Duodenal mucosa (tissue), 2 donors: Measurements from ENCODE around the gene TGM6.

Source experiments
- H3K27ac ChIP-seq: one replicate; pipeline ENCODE4 v1.7.0; 2013; ENCODE audit warnings: low read depth, low read length
- H3K27me3 ChIP-seq, 2 donors: one replicate each; pipeline ENCODE4 v1.7.0; 2013; ENCODE audit warnings: low read length in 2 of 2, control low read depth in 1 of 2; ENCODE audit not compliant: insufficient read depth in 2 of 2, control insufficient read depth in 1 of 2
- H3K36me3 ChIP-seq, 2 donors: one replicate each; pipeline ENCODE4 v1.7.0; 2013; ENCODE audit warnings: low read length in 2 of 2, control low read depth in 1 of 2; ENCODE audit not compliant: insufficient read depth in 2 of 2, control insufficient read depth in 1 of 2
- H3K4me1 ChIP-seq, 2 donors: one replicate each; pipeline ENCODE4 v1.7.0; 2013; ENCODE audit warnings: low read length in 2 of 2, control low read depth in 1 of 2; ENCODE audit not compliant: insufficient read depth in 2 of 2, control insufficient read depth in 1 of 2
- H3K4me3 ChIP-seq, 2 donors: one replicate each; pipeline ENCODE4 v1.7.0; 2013; ENCODE audit warnings: low read length in 2 of 2, low read depth in 1 of 2
- H3K9ac ChIP-seq, 2 donors: one replicate each; pipeline ENCODE4 v1.7.0; 2013; ENCODE audit warnings: low read length in 2 of 2, low read depth in 1 of 2
- H3K9me3 ChIP-seq, 2 donors: one replicate each; pipeline ENCODE4 v1.7.0; 2013; ENCODE audit warnings: low read length in 2 of 2, control low read depth in 1 of 2; ENCODE audit not compliant: control insufficient read depth in 1 of 2

TGM6 gene

GRCh38 chr20:2396241-2396814 is 15.6 kb downstream of the TGM6 start:
- Histone ChIP-seq H3K27ac (no peak overlapping the region), H3K9ac (no peak overlapping the region), H3K9me3 (peaks cover 2 to 8% of the 10 kb centered on the region in 2 donors), H3K27me3 (no peaks in the 10 kb centered on the region), H3K36me3 (peaks cover 0 to 4% of the 10 kb centered on the region in 2 donors), H3K4me3 (no peak overlapping the region), H3K4me1 (no peaks in the 10 kb centered on the region)

- Histone ChIP-seq H3K27ac (no peak overlapping the region), H3K27me3 (no peaks in the 10 kb centered on the region), H3K4me3 (no peak overlapping the region), H3K9me3 (peaks cover 2 to 8% of the 10 kb centered on the region in 2 donors), H3K36me3 (peaks cover 0 to 4% of the 10 kb centered on the region in 2 donors), H3K4me1 (no peaks in the 10 kb centered on the region), H3K9ac (no peak overlapping the region)
These were observed 16.4 kb downstream of the TGM6 start for GRCh38 chr20:2397091-2397490.

GRCh38 chr20:2397595-2398145 is 17.0 kb downstream of the TGM6 start:
- H3K4me1 ChIP-seq, result no peaks in the 10 kb centered on the region
- H3K4me3 ChIP-seq, result no peak overlapping the region
- H3K27me3 ChIP-seq, result no peaks in the 10 kb centered on the region
- no peak overlapping the region for H3K27ac ChIP-seq
- peaks cover 2 to 8% of the 10 kb centered on the region in 2 donors for H3K9me3 ChIP-seq
- H3K36me3 ChIP-seq, result peaks cover 0 to 4% of the 10 kb centered on the region in 2 donors
- H3K9ac ChIP-seq, result no peak overlapping the region

GRCh38 chr20:2398449-2398848 is 17.7 kb downstream of the TGM6 start:
- peaks cover 0 to 4% of the 10 kb centered on the region in 2 donors for H3K36me3 ChIP-seq
- H3K4me1 ChIP-seq, result no peaks in the 10 kb centered on the region
- H3K9me3 ChIP-seq, result peaks cover 2 to 8% of the 10 kb centered on the region in 2 donors
- no peaks in the 10 kb centered on the region for H3K27me3 ChIP-seq
- H3K27ac ChIP-seq, result no peak overlapping the region
- H3K4me3 ChIP-seq, result no peak overlapping the region
- H3K9ac ChIP-seq, result no peak overlapping the region

GRCh38 chr20:2399390-2399789 is 18.7 kb downstream of the TGM6 start:
- Histone ChIP-seq H3K9ac (no peak overlapping the region), H3K9me3 (peaks cover 2 to 8% of the 10 kb centered on the region in 2 donors), H3K4me3 (no peak overlapping the region), H3K4me1 (no peaks in the 10 kb centered on the region), H3K36me3 (peaks cover 0 to 4% of the 10 kb centered on the region in 2 donors), H3K27ac (no peak overlapping the region), H3K27me3 (no peaks in the 10 kb centered on the region)

- no peak overlapping the region for H3K27ac ChIP-seq
- H3K9me3 ChIP-seq, result peaks cover 5 to 8% of the 10 kb centered on the region in 2 donors
- no peaks in the 10 kb centered on the region for H3K4me1 ChIP-seq
- H3K36me3 ChIP-seq, result peaks cover 0 to 4% of the 10 kb centered on the region in 2 donors
- H3K9ac ChIP-seq, result no peak overlapping the region
- no peak overlapping the region for H3K4me3 ChIP-seq
- no peaks in the 10 kb centered on the region for H3K27me3 ChIP-seq
These were observed 19.6 kb downstream of the TGM6 start for GRCh38 chr20:2400290-2400689.

- no peak overlapping the region for H3K9ac ChIP-seq
- peaks cover 0 to 4% of the 10 kb centered on the region in 2 donors for H3K36me3 ChIP-seq
- H3K9me3 ChIP-seq, result peaks cover 5 to 8% of the 10 kb centered on the region in 2 donors
- H3K27ac ChIP-seq, result no peak overlapping the region
- H3K27me3 ChIP-seq, result no peaks in the 10 kb centered on the region
- no peaks in the 10 kb centered on the region for H3K4me1 ChIP-seq
- H3K4me3 ChIP-seq, result no peak overlapping the region
These were observed 20.8 kb downstream of the TGM6 start for GRCh38 chr20:2401527-2401926.

GRCh38 chr20:2402271-2402980 is 21.7 kb downstream of the TGM6 start:
- no peak overlapping the region for H3K9ac ChIP-seq
- H3K36me3 ChIP-seq, result peaks cover 0 to 4% of the 10 kb centered on the region in 2 donors
- H3K4me1 ChIP-seq, result no peaks in the 10 kb centered on the region
- no peak overlapping the region for H3K4me3 ChIP-seq
- peaks cover 5 to 8% of the 10 kb centered on the region in 2 donors for H3K9me3 ChIP-seq
- H3K27me3 ChIP-seq, result no peaks in the 10 kb centered on the region
- no peak overlapping the region for H3K27ac ChIP-seq

- no peak overlapping the region for H3K4me3 ChIP-seq
- H3K9ac ChIP-seq, result no peak overlapping the region
- no peak overlapping the region for H3K27ac ChIP-seq
- H3K36me3 ChIP-seq, result no peaks in the 10 kb centered on the region
- H3K4me1 ChIP-seq, result no peaks in the 10 kb centered on the region
- peaks cover 2 to 3% of the 10 kb centered on the region in 2 donors for H3K9me3 ChIP-seq
- H3K27me3 ChIP-seq, result no peaks in the 10 kb centered on the region
These were observed 22.8 kb downstream of the TGM6 start for GRCh38 chr20:2403291-2404052.

GRCh38 chr20:2405693-2406065 is 25.0 kb downstream of the TGM6 start:
- Histone ChIP-seq H3K9me3 (peaks cover 0 to 3% of the 10 kb centered on the region in 2 donors), H3K9ac (no peak overlapping the region), H3K4me1 (no peaks in the 10 kb centered on the region), H3K4me3 (no peak overlapping the region), H3K27me3 (no peaks in the 10 kb centered on the region), H3K36me3 (no peaks in the 10 kb centered on the region), H3K27ac (no peak overlapping the region)
